ENCODE data around the gene BNC1.
"Not testable (repeated sequence)": the region's sequence is repeated elsewhere in the genome, so short reads cannot be mapped to it uniquely, and the experiment has no call there.

BNC1 gene

DNA sequence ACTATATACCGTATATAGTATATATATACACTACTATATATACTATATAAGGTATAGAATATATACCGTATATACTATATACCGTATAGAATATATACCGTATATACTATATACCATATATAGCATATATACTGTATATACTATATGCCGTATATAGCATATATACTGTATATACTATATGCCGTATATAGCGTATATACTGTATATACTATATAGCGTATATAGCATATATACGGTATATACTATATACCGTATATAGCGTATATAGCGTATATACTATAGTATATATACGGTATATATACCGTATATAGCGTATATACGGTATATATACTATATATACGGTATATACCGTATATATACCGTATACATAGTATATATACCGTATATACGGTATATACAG is 54.2 kb downstream of the BNC1 start:
- no peak for DNase-seq

- no peak for DNase-seq
These were observed 59.0 kb downstream of the BNC1 start for GRCh38 chr15:83225449-83225848.

- not testable (repeated sequence) for DNase-seq
These were observed 62.7 kb downstream of the BNC1 start for GRCh38 chr15:83221781-83222180.

- DNase-seq, result no peak
These were observed 65.4 kb downstream of the BNC1 start for GRCh38 chr15:83219026-83219425.

- DNase-seq, result no peak
These were observed 69.2 kb downstream of the BNC1 start for GRCh38 chr15:83215306-83215705.

DNA sequence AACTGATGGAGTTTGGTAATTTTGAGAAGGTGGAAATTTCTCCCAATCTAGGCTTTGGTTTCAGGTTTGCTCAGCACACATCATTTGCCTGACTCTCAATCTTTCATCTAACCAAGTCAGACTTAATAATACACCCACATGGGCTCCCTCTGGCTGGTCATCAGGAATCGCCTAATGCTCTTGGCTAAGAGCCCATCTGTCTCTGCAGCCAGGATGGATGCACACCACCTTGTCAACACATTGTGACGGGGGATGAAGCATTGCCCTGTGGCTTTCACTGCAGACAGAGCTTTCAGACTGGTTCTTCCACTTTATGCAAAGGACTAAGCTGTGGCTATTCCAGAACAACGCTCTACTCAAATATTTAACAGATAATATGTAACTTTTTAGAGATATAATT is 73.8 kb downstream of the BNC1 start:
- no peak for DNase-seq

- DNase-seq, result no peak
These were observed 75.1 kb downstream of the BNC1 start for GRCh38 chr15:83209333-83209732.

DNA sequence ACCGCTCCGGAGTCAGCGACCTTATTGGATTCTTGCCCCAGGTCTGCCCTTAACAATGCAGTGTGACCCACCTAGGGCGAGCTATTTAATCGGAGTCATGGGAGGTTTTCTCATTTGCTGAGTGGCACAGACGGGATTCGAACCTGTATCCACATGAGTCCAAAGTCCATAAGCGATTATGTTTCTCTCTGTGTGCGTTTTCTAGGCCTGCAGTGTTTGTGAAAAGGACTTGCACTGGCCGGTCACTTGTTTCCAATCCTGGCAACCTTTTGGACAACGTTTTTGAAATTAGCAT is 76.2 kb downstream of the BNC1 start:
- DNase-seq, result no peak

DNA sequence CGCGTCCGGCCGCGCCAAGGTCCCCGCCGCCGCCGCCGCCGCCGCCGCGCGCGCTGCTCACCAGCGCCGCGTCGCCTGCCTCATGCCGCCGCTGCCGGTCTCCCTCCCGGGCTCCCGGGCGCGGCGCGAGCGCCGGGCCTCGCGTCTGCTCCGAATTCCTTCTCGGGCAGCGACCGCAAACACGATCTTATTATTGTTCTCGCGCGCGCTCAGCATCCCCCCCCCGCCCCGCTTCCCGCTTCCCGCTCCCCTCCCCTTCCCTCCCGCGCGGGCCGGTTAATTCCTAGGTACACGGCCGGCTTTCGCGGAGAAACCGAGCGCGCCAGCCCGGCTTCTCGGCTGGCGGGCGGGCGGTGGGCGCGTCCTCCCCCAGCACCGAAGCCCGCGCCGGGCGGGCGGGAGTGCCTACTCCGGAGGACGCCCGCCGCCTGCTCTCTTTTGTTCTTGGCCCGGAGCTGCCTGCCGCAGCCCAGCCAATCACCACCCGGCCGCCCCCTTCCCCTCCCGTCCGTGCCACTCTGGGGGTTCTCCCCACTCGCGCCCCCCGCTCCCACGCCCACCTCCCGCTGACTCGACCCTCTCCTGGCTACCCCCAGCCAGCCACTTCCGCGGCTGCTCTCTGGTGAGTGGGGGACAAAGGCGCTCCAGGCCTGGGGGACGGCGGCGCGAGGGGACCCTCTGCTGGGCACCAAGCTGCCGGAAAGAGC is 76.7 kb downstream of the BNC1 start, which contains the start of gene HDGFL3:
Gene HDGFL3 (minus strand): TSS at position 164 of the 707 bp plus-strand sequence. CDS start 409 bp downstream, outside the sequence.
- peak; percentile 10 to 15 for DNase-seq

DNA sequence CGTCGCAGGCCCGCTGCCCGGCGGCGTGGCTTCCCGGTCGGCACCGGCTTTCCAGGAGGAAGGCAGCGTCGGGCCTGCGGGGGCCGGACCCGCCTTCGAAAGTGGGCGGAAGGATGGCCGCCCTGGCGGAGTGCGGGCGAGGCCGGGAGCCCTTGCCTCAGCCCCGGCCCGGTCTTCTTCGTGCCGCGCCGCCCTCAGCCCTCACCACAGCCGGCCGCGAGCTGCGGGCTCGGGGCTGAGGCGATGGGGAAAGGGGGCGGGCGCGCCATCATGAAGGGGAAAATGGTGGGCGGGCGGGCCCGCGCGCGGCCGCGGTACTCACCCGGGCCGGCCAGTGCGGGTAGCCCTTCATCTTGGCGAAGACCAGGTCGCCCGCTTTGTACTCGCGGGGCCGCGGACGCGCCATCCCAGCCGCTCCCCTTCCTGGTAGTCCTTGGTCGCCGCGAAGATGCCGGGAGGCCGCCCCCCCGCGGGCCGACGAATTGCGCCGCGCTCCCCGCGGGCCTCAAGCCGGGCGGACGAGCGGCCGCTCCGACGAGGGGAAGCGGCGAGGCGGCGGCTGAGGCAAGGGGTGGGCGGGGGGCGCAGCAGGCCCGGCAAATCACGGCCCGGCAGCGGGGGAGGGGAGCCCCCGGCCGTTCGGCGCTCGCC is 77.3 kb downstream of the BNC1 start:
- no peak for DNase-seq

GRCh38 chr15:83206526-83207008 is 77.9 kb downstream of the BNC1 start:
- no peak for DNase-seq
